Loucy (cell line): Measurements from ENCODE around the gene ZNF362.

ENCODE experiments used
- H2AFZ ChIP-seq: fragments of 200-600 bp; sonication (generic); 2 replicates; pipeline ENCODE4 v1.6.0; 2016; ENCODE audit warnings: antibody characterized with exemption, mild to moderate bottlenecking, low read length, moderate library complexity
- H3F3A ChIP-seq: fragments of 200-600 bp; 2 replicates; pipeline ENCODE4 v1.6.0; 2016; ENCODE audit warnings: antibody characterized with exemption, low read depth, mild to moderate bottlenecking
- H3K27me3 ChIP-seq: fragments of 200-600 bp; sonication (generic); 2 replicates; pipeline ENCODE4 v1.6.1; 2014; ENCODE audit warnings: low read length, mild to moderate bottlenecking; ENCODE audit not compliant: insufficient read depth, poor library complexity, severe bottlenecking
- H3K36me3 ChIP-seq: fragments of 200-600 bp; sonication (generic); 2 replicates; pipeline ENCODE4 v1.6.1; 2016; ENCODE audit warnings: low read length; ENCODE audit not compliant: insufficient read depth
- H3K4me1 ChIP-seq: fragments of 200-600 bp; sonication (generic); 2 replicates; pipeline ENCODE4 v1.5.1; 2014; ENCODE audit warnings: low read length, mild to moderate bottlenecking; ENCODE audit not compliant: insufficient read depth, poor library complexity, severe bottlenecking
- H3K4me2 ChIP-seq: fragments of 200-600 bp; sonication (generic); 2 replicates; pipeline ENCODE4 v1.6.0; 2014; ENCODE audit warnings: antibody characterized with exemption, low read length, low read depth, mild to moderate bottlenecking; ENCODE audit not compliant: poor library complexity, severe bottlenecking
- H3K4me3 ChIP-seq: fragments of 200-600 bp; sonication (generic); 2 replicates; pipeline ENCODE4 v1.5.1; 2014; ENCODE audit warnings: low read length, mild to moderate bottlenecking, mixed read lengths; ENCODE audit not compliant: poor library complexity, severe bottlenecking
- H3K79me2 ChIP-seq: fragments of 200-600 bp; sonication (generic); 2 replicates; pipeline ENCODE4 v1.6.1; 2014; ENCODE audit warnings: low read length; ENCODE audit not compliant: insufficient read depth
- H3K9ac ChIP-seq: fragments of 200-600 bp; sonication (generic); 2 replicates; pipeline ENCODE4 v1.6.0; 2014; ENCODE audit warnings: mild to moderate bottlenecking, low read depth, low read length, moderate library complexity; ENCODE audit not compliant: poor library complexity, severe bottlenecking
- H3K9me2 ChIP-seq: fragments of 200-600 bp; sonication (generic); replicated peaks from 2 replicates; pipeline ENCODE4 v1.6.1; 2016; ENCODE audit warnings: low read depth, low read length, mixed read lengths
- H3K9me3 ChIP-seq: fragments of 200-600 bp; sonication (generic); 2 replicates; pipeline ENCODE4 v1.6.1; 2014; ENCODE audit warnings: mild to moderate bottlenecking, antibody characterized with exemption, low read length, low read depth; ENCODE audit not compliant: insufficient read depth
- H4K20me1 ChIP-seq: fragments of 200-600 bp; sonication (generic); 2 replicates; pipeline ENCODE4 v1.6.0; 2014; ENCODE audit warnings: antibody characterized with exemption, low read length, mild to moderate bottlenecking; ENCODE audit not compliant: insufficient read depth, poor library complexity, severe bottlenecking
- EZH2phosphoT487 ChIP-seq: fragments of 200-600 bp; IDR thresholded peaks from 2 replicates; pipeline ENCODE4 v1.6.1; 2018; ENCODE audit warnings: antibody characterized with exemption, mild to moderate bottlenecking, moderate library complexity, borderline replicate concordance
- TF ChIP-seq, protein P1 (sequence below): fragments of 200-600 bp; sonication (generic); conservative IDR thresholded peaks from 2 replicates; pipeline ENCODE4 v1.5.1; 2014; ENCODE audit warnings: mild to moderate bottlenecking, antibody characterized with exemption, low read length

Gene ZNF362

DNA sequence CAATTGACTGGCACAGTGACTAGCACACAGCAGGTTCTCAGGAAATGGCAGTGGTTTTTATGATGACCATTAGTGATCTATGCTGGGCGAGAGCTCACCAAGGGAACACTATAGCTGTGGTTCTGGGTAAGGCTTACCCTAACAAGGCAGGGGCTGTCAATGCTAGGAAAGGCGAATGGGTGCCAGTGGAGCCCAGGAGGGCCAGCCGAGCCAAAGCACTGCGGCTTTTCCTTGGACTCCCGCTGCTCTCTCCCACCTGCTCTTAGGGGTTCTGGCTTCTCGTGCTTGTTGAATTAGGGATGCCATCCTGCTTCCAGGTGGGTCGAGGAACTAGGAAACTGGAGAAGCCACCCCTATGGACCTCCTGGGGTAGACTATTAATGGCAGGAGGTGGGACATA lies 74.6 kb downstream of the ZNF362 start:
- Histone ChIP-seq H3K4me1 (no peaks in the 10 kb centered on the region), H3K9me3 (no peaks in the 10 kb centered on the region), H3F3A (no peaks in the 10 kb centered on the region), H2AFZ (no peak overlapping the region), H4K20me1 (peaks cover 5% of the 10 kb centered on the region), H3K4me3 (no peak overlapping the region), H3K27me3 (no peaks in the 10 kb centered on the region), H3K79me2 (peaks cover 31% of the 10 kb centered on the region), H3K36me3 (peaks cover 89% of the 10 kb centered on the region; the same call in 1 of the 2 replicates), H3K9me2 (no peaks in the 10 kb centered on the region), H3K4me2 (no peak overlapping the region), H3K9ac (no peak overlapping the region)
- TF ChIP-seq, protein P1, sequence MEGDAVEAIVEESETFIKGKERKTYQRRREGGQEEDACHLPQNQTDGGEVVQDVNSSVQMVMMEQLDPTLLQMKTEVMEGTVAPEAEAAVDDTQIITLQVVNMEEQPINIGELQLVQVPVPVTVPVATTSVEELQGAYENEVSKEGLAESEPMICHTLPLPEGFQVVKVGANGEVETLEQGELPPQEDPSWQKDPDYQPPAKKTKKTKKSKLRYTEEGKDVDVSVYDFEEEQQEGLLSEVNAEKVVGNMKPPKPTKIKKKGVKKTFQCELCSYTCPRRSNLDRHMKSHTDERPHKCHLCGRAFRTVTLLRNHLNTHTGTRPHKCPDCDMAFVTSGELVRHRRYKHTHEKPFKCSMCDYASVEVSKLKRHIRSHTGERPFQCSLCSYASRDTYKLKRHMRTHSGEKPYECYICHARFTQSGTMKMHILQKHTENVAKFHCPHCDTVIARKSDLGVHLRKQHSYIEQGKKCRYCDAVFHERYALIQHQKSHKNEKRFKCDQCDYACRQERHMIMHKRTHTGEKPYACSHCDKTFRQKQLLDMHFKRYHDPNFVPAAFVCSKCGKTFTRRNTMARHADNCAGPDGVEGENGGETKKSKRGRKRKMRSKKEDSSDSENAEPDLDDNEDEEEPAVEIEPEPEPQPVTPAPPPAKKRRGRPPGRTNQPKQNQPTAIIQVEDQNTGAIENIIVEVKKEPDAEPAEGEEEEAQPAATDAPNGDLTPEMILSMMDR = no peak
- TF ChIP-seq EZH2phosphoT487 = no peak

DNA sequence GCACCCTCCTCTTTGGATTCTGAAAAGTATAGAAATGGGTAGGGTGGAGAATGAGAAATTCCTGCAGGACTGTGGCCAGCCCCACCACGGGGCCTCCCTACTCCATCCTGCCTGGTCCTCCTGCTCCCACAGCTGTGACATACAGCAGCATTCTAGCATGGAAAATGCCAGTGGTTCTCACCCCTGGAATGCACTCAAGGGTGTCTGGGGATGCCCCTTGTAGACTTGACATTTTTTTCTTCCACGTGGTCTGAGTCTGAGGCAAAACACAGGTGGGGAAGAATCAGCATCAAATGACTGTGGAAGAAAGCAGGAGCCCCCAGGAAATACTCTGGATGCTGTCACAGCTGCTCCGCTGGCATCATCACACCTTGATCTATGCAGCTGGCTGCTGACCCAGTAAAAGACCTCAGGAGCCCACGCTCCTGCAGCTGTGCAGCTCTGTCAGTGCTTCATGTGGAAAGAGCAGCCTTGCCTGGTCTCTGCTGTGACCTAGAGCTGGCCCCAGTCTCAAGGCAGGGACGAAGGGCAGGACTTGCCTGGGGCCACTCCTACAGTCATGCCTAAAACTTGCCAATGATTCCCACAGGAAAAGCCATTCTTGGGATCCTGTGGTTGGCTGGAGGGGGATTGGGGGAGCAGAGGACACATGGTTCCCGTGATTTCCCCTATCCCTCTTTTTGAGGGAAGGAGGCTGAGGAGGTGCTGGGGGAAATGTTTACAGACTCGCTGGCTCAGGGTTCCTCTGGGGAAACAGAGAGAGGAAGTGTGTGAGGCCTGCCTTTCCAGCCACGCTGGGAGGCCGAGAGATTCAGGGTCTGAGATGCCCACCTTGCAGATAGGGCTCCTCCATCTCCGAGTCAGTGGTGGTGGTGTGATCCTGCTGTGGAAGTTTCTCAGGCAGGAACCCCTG lies 75.4 kb downstream of the ZNF362 start:
- peaks cover 5% of the 10 kb centered on the region for H4K20me1 ChIP-seq

DNA sequence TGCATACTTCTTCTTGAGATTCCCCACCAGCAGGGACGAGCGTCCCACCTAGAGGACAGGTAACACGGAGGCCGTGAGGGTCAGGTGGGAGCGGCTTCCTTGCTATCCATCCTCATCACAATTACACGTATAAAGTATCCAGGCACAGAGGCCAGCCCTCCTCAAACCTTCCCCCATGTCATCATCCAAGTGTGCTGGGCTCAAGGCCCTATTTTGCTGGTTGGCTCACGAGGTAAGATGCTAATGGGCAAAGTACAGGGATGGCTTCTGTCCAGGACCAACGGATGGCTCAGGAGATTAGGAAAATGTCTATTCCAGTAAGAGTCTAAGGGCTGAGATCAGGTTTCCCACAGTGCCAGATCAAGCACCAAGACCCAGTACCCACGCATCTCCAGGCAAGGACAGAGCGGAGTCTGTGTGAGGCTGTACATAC lies 76.1 kb downstream of the ZNF362 start:
- no peak overlapping the region for H2AFZ ChIP-seq
- peaks cover 44% of the 10 kb centered on the region for H3K79me2 ChIP-seq
- H3K9me3 ChIP-seq = no peaks in the 10 kb centered on the region
- peaks cover 74% of the 10 kb centered on the region; the same call in 1 of the 2 replicates for H3K36me3 ChIP-seq
- no peak overlapping the region for H3K9ac ChIP-seq
- TF ChIP-seq, protein P1 = no peak
- no peak for TF ChIP-seq EZH2phosphoT487
- H3K27me3 ChIP-seq = no peaks in the 10 kb centered on the region
- no peaks in the 10 kb centered on the region for H3K9me2 ChIP-seq
- no peaks in the 10 kb centered on the region for H3F3A ChIP-seq
- H3K4me1 ChIP-seq = no peaks in the 10 kb centered on the region
- peaks cover 9% of the 10 kb centered on the region for H4K20me1 ChIP-seq
- H3K4me3 ChIP-seq = no peak overlapping the region
- no peak overlapping the region for H3K4me2 ChIP-seq

More for the DNA sequence above, 75.4 kb downstream of the ZNF362 start:
- no peak for TF ChIP-seq EZH2phosphoT487
- TF ChIP-seq, protein P1 = no peak
- Histone ChIP-seq H3K9me2 (no peaks in the 10 kb centered on the region), H3K27me3 (no peaks in the 10 kb centered on the region), H3K79me2 (peaks cover 38% of the 10 kb centered on the region), H3K4me1 (no peaks in the 10 kb centered on the region), H3K9ac (no peak overlapping the region), H3K9me3 (no peaks in the 10 kb centered on the region), H3K4me3 (no peak overlapping the region), H2AFZ (no peak overlapping the region), H3K36me3 (peaks cover 81% of the 10 kb centered on the region; the same call in 1 of the 2 replicates), H3K4me2 (no peak overlapping the region), H3F3A (no peaks in the 10 kb centered on the region)
